Endothelial cell (in vitro differentiated cells): ENCODE data around the gene SNRPA1. TPM values are rescaled to one million over a fixed set of nuclear protein-coding genes. Genes with fewer than 3 reads are reported as not detected.

ENCODE experiments used
- DNase-seq: peaks from one replicate; pipeline ENCODE4 v3.0.0; 2021; ENCODE audit warnings: low spot score
- H3K27ac Mint-ChIP-seq: one replicate; pipeline ENCODE4 v1.8.0; 2021; ENCODE audit warnings: mixed read lengths, inconsistent platforms; ENCODE audit not compliant: unreplicated experiment
- H3K27me3 Mint-ChIP-seq: one replicate; pipeline ENCODE4 v1.8.0; 2021; ENCODE audit warnings: mild to moderate bottlenecking, moderate library complexity, mixed read lengths, inconsistent platforms; ENCODE audit not compliant: unreplicated experiment
- H3K36me3 Mint-ChIP-seq: one replicate; pipeline ENCODE4 v1.8.0; 2021; ENCODE audit warnings: mild to moderate bottlenecking, low read depth, mixed read lengths, inconsistent platforms; ENCODE audit not compliant: unreplicated experiment
- H3K4me1 Mint-ChIP-seq: one replicate; pipeline ENCODE4 v1.8.0; 2021; ENCODE audit warnings: mild to moderate bottlenecking, mixed read lengths, inconsistent platforms; ENCODE audit not compliant: unreplicated experiment
- H3K4me3 Mint-ChIP-seq: one replicate; pipeline ENCODE4 v1.8.0; 2021; ENCODE audit warnings: mild to moderate bottlenecking, mixed read lengths, inconsistent platforms; ENCODE audit not compliant: unreplicated experiment
- H3K9me3 Mint-ChIP-seq: one replicate; pipeline ENCODE4 v1.8.0; 2021; ENCODE audit warnings: mixed read lengths, inconsistent platforms; ENCODE audit not compliant: unreplicated experiment
- total RNA-seq: library from RNA; stranded (reverse); fragmentation: NEBNext Ultra II Directional; extraction: Animal tissue kit (Norgen Biotek cat#: 25700); gene quantifications from one replicate; pipeline ENCODE4 v1.2.1, GENCODE V29; 2021; ENCODE audit not compliant: unreplicated experiment
- TF ChIP-seq, protein P1 (sequence below): fragments of 200-600 bp; sonication (generic); IDR thresholded peaks from one replicate; pipeline ENCODE4 v1.5.0; 2021; ENCODE audit warnings: antibody characterized with exemption; ENCODE audit not compliant: unreplicated experiment

The SNRPA1 gene
- total RNA-seq, 1 donor from 2014 or later = 62.2 TPM

DNA sequence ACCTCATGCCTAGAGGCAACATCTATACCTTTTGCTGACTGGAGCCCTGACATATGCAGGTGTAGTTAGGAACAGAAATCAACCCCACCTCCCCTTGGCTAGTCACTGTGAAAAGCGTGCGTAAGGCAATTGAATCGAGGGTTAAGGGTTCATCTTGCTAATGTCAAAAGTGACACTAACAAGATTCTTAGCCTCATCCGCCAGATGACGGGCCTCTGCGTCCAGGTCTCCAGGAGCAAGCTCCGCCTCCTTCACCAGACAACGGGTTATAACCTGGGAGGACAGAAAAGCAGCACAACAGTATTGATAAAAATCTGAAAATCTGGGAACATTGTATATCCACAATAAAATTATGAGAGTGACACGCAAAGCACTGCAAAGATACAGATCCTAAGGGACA, 22.5 kb downstream of the SNRPA1 start:
- TF ChIP-seq, protein P1, sequence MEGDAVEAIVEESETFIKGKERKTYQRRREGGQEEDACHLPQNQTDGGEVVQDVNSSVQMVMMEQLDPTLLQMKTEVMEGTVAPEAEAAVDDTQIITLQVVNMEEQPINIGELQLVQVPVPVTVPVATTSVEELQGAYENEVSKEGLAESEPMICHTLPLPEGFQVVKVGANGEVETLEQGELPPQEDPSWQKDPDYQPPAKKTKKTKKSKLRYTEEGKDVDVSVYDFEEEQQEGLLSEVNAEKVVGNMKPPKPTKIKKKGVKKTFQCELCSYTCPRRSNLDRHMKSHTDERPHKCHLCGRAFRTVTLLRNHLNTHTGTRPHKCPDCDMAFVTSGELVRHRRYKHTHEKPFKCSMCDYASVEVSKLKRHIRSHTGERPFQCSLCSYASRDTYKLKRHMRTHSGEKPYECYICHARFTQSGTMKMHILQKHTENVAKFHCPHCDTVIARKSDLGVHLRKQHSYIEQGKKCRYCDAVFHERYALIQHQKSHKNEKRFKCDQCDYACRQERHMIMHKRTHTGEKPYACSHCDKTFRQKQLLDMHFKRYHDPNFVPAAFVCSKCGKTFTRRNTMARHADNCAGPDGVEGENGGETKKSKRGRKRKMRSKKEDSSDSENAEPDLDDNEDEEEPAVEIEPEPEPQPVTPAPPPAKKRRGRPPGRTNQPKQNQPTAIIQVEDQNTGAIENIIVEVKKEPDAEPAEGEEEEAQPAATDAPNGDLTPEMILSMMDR = no peak
- Mint-ChIP-seq H3K4me1 (peaks cover 3% of the 10 kb centered on the region), H3K9me3 (no peaks in the 10 kb centered on the region), H3K36me3 (peaks cover 60% of the 10 kb centered on the region), H3K27me3 (no peaks in the 10 kb centered on the region), H3K27ac (no peak overlapping the region), H3K4me3 (no peak overlapping the region)
- no peak for DNase-seq

DNA sequence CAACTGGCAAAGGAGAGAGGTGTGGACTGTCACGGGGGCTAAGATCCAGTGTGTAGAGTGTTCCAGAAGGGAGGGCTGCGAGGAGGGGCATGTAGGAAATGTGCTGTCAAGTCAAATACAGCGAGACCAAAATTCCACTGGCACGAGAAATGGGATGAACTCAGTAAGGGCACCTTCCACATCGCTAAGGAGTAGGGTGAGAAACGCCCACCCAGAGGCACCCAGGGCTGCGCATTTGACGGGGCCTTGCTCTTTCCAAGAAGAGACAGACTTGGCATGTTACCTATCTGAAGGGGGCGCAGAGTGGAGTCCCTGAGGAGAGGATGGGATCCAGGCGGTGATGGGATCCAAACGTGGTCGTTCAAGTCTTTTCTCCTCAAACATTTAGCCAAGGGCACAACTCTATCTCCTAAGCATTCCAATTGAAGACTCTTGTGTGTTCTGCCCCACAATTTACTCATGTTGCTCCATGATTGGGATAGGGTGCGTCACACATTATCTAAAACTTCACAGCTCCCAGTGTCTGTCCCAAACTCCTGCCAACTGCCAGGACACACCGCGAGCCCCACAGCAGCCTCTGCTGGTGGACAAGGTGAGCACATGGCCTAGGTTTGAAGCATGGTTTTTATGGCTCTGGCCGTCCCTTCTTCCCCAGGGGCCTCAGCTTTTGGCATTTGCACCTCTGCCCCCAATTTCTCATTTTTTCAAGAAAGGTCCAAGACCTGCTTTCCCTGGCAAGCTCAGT, 25.4 kb downstream of the SNRPA1 start:
- TF ChIP-seq, protein P1 = no peak
- Mint-ChIP-seq H3K4me3 (peak overlapping the region; percentile 52), H3K36me3 (peaks cover 53% of the 10 kb centered on the region), H3K27ac (no peak overlapping the region), H3K9me3 (no peaks in the 10 kb centered on the region), H3K27me3 (peaks cover 3% of the 10 kb centered on the region), H3K4me1 (no peaks in the 10 kb centered on the region)
- no peak for DNase-seq

DNA sequence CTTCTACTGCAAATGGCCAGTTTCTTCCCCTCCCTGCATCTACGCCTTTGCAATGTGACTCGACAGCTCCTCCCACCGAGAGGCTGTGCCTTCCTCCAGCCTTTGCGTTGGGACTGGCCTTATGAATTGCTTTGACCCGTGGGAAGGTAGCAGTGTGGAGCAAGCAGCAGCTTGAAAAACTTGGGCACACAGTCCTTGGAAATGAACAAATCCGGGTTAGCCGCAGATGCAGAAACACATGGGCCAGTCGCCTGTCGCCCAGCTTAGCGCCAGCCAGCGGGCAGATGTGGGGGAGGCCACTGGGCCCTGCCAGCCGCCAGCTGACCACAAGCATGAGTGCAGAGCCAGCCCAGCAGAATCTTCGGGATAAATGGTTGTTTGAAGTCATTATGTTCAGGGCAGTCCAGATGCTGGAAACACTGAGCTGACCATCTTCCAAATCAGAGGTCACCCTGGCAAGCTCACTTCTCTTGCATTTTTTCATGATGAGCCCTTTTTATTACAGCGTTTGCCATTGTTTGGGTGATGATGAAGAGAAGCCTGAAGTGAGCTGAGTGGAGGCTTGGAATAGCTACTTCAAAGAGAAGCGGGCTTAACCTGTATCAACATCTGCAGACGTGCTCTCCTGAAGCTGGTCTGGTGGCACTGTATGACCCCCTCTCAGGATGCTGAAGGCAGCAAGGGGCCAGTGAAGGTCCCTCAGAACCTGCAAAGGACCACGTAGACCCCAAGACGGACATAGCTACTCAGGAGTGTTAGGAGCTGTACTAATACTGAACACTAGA, 27.5 kb downstream of the SNRPA1 start:
- peaks cover 5% of the 10 kb centered on the region for H3K27me3 Mint-ChIP-seq
- H3K36me3 Mint-ChIP-seq = peaks cover 37% of the 10 kb centered on the region
- TF ChIP-seq, protein P1 = no peak
- no peak overlapping the region for H3K27ac Mint-ChIP-seq
- H3K4me1 Mint-ChIP-seq = no peaks in the 10 kb centered on the region
- no peak overlapping the region for H3K4me3 Mint-ChIP-seq
- H3K9me3 Mint-ChIP-seq = no peaks in the 10 kb centered on the region
- no peak for DNase-seq

DNA sequence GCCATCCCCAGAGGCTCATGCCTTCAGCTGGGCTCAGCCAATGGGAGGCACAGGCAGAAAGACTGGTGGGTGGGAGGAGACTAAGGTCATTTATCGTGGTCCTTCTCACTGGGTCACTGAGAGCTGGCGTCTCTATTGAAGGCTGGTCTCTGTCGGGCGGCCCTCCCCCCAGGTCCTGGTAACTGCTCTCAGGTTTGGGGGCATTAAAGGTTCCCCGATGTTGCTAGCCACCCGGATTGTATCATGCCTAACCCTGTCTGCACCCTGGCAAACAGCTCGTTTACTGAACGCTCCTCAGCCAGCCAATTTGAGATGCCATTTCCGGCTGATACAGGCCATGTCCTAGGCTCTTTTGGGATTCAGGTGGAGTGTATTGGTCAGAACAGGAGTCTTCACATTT, 28.3 kb downstream of the SNRPA1 start:
- H3K27me3 Mint-ChIP-seq = peaks cover 5% of the 10 kb centered on the region
- H3K4me1 Mint-ChIP-seq = no peaks in the 10 kb centered on the region
- no peak for DNase-seq
- no peak overlapping the region for H3K27ac Mint-ChIP-seq
- TF ChIP-seq, protein P1 = no peak
- H3K9me3 Mint-ChIP-seq = no peaks in the 10 kb centered on the region
- no peak overlapping the region for H3K4me3 Mint-ChIP-seq
- H3K36me3 Mint-ChIP-seq = peaks cover 29% of the 10 kb centered on the region

DNA sequence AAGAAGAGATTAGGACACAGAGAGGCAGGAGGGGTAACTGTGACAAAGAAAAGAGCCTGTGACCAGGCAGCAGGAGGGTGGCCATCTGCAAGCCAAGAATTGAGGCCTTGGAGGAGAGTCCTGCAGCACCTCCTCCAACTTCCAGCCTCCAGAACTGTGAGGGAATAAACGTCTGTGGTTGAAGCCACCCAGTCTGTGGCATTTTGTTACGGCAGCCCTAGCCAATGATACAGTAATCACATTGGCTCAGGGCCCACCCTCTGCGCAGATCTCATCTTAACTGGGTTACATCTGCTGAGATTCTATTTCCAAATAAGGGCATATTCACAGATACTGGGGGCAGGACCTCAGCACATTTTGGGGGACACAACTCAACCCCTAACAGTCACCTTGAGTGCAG, 29.0 kb downstream of the SNRPA1 start:
- TF ChIP-seq, protein P1 = no peak
- H3K27me3 Mint-ChIP-seq = peaks cover 5% of the 10 kb centered on the region
- H3K9me3 Mint-ChIP-seq = no peaks in the 10 kb centered on the region
- H3K27ac Mint-ChIP-seq = no peak overlapping the region
- no peaks in the 10 kb centered on the region for H3K4me1 Mint-ChIP-seq
- H3K4me3 Mint-ChIP-seq = no peak overlapping the region
- H3K36me3 Mint-ChIP-seq = peaks cover 22% of the 10 kb centered on the region
- no peak for DNase-seq
